CD4-positive, alpha-beta T cell treated with Interferon alpha-2 for 1 hour (primary cell): ENCODE measurements around the gene NLK.
"Not testable (repeated sequence)": the region's sequence is repeated elsewhere in the genome, so short reads cannot be mapped to it uniquely, and the experiment has no call there.

Source experiments
- DNase-seq, 2 donors: peaks; one replicate each; pipeline ENCODE4 v3.0.0-alpha.2; 2020 to 2022

The NLK gene

GRCh38 chr17:28076144-28076543, 33.7 kb downstream of the NLK start:
- DNase-seq = peak in 1 of 2 donors; percentile 7

GRCh38 chr17:28077140-28077539, 34.7 kb downstream of the NLK start:
- not testable (repeated sequence) for DNase-seq

- DNase-seq = no peak
Measured at GRCh38 chr17:28078341-28079229, 36.1 kb downstream of the NLK start.

- no peak for DNase-seq
Measured at GRCh38 chr17:28081467-28081866, 39.0 kb downstream of the NLK start.

GRCh38 chr17:28085766-28086165, 43.3 kb downstream of the NLK start:
- DNase-seq = no peak

GRCh38 chr17:28086519-28086918, 44.0 kb downstream of the NLK start:
- no peak for DNase-seq

GRCh38 chr17:28087743-28088142, 45.3 kb downstream of the NLK start:
- DNase-seq = no peak

DNA sequence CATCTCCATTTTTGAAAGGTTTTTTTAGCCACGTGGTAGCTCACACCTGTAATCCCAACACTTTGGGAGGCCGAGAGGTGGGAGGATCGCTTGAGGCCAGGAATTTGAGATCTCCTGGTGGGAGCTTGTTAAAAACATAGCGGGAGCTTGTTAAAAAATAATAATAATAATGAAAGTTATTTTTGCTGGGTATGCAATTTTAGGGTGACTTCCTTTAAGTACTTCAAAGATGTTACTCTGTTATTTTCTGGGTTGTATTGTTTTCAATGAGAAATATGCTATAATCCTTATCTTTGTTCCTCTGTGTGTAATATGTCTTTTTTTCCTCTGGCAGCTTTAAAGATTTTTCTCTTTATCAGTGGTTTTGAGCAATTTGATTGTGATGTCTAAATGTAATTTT, 48.1 kb downstream of the NLK start:
- DNase-seq = no peak

- DNase-seq = no peak
Measured at GRCh38 chr17:28092088-28092487, 49.6 kb downstream of the NLK start.

DNA sequence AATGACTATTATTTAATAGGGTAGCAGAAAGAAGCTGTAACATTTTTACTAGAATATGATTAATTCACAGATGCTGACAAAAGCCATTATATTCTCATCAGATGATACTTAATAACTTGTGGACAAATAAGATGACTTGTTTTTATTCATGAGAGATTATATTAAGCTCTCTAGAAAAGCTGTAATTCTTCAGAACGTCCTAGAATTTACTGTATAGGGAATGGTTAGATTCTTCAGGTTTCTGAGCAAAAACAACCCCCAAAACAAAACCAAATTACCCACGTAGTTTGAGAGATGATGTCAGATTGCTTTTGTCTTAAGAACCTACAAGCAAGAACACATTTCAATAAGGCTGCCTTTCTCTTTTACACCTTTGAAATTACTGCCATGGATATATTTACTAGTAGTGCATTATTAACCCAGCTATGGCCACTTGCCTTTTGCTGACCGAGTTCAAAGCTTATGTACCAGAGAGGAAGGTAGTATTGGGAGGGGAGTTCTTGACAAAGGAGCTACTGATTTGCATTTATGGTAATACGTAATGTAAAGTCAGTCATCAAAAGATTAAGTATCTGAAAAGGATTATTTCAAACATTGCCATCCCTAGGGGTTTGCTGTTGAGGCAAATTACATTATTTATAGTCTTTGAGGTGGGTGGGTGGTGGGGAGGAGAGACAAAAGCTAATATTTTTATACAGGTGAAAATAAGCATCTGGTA, 51.7 kb downstream of the NLK start:
- DNase-seq = no peak

DNA sequence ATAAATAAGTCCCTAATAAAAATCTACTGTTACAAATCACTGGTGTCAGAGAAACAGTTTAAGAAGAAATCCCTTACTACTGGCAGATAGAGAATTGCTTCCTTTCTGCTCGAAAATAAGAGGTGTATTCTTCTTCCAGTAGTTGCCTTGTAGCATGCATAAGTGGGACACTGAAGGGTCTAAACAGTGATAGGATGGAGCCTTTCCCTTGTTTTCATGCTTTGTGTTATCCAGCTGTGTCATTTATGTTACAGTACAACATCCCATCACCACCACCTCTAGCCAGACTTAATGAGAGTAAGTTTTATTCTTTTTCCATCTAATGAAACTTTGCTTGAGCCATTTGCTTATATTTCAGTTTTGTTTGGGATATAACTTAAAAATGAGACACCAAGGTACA, 54.3 kb downstream of the NLK start:
- no peak for DNase-seq

DNA sequence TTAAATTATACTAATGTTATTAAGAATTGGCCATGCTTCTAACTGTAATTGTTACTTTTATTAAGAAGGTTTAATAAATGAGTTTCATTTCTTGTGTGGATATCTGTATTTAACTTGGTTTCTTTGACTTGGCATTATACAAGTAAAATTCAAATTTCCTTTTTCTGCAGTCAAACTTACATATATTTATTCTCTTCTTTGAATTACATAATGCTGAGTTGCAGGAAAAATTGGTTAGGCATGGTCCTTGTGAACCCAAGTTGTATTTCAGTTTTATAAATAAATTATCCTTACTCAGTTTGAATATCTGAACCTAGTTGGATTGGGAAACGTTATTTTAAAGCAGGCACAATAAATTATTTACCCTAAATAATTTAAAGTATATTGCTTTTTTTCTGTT, 54.8 kb downstream of the NLK start:
- DNase-seq = no peak

DNA sequence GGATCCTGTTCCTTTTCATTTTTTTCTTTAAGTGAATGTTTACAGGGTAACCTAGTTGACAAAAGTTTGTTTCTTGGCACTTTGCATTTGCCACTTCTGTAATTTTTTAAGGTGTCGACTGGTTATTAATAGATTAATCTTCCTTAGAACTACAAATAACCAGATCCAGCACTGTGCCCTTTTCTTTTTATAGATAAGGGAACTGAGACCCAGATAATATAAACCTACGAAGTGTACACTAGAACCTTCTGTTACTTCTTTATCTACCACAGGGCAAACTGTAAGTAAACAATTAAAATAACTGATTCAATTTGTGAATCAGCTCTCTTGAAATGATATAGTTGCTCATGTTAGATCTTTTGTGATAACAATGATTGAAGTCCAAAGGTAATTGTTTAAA, 55.4 kb downstream of the NLK start:
- DNase-seq = no peak

DNA sequence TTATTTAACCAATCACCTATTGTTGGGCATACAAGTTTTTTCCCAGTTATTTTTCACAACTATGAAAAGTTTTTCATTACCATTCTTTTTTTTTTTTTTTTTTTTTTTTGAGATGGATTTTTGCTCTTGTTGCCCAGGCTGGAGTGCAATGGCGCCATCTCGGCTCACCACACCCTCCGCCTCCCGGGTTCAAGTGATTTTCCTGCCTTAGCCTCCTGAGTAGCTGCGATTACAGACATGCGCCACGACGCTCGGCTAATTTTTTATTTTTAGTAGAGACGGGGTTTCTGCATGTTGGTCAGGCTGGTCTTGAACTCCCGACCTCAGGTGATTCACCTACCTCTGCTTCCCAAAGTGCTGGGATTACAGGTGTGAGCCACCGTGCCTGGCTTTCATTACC, 56.1 kb downstream of the NLK start:
- DNase-seq = not testable (repeated sequence)

GRCh38 chr17:28100251-28100650, 57.8 kb downstream of the NLK start:
- DNase-seq = no peak

DNA sequence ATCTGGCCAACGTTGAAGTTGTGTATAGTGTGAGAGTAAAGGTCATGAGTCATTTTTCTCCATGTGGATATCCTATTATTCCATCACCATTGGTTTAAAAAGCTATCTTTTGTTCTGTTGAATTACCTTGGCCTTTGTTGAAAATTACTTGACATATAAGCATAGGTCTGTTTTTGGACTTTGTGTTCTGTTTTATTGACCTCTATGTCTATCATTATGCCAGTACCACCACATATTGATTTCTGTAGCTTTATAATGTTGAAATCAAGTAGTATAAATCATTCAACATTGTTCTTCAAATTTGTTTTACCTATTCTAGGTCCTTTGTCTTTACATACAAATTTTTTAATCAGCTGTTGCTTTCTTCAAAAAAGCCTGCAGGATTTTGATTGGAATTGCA, 58.5 kb downstream of the NLK start:
- DNase-seq = no peak

GRCh38 chr17:28101919-28102318, 59.4 kb downstream of the NLK start:
- no peak for DNase-seq

- no peak for DNase-seq
Measured at GRCh38 chr17:28105501-28105900, 63.0 kb downstream of the NLK start.

DNA sequence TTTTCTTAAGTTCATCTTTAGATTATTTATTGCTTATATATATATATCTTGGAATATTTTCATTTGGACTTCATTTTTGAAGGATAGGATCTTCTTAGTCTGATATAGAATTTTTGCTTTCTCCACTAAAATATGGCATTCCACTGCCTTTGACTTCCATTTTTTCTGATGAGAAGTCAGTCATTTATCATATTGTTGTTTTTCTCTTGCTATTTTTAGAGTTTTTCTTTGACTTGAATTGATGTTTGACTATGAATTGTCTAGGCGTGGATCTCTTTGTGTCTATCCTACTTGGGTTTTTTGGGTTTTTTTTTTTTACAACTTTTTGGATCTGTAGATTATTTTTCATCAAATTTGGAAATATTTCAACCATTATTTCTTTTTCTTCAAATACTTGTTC, 67.7 kb downstream of the NLK start:
- DNase-seq = no peak

DNA sequence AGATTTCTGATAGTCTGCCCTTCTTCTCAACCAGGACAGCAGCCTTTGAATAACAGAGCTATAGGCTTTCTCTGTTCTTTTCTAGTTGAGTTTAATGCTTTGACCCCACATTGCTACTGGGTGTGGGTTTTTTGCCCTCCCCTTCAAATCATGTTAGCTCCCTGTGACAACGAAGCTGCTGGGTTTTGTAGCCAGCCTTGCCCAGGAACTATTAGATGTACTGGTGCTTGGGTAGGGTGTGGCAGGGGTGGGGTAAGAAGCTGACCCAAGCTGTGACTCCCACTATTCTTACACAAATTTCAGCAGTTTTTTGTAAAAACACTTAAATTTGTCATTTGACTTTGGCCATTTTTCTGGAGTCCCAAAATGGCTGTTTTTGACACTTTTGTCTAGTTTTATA, 69.7 kb downstream of the NLK start:
- DNase-seq = no peak

- no peak for DNase-seq
Measured at GRCh38 chr17:28112606-28113005, 70.1 kb downstream of the NLK start.

- no peak for DNase-seq
Measured at GRCh38 chr17:28113269-28113668, 70.8 kb downstream of the NLK start.

DNA sequence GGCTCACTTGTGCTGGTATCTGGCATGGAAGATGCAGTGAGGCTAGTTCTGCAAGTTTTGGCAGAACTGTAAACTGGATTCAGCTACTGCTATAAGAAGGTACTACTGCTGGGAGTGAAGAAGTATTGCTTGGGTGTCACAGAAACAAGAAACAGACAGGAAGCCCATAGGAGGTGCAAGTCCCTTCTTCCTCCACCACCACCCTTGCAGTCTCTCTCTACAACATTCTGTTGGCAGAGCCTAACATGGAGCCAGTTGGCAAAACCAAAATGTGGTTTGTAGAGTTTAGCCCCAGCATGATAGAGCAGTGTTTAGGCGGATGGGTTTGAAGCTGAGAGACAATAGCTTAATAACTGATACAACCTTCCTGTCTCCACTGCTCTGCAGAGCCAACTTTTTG, 72.6 kb downstream of the NLK start:
- no peak for DNase-seq

DNA sequence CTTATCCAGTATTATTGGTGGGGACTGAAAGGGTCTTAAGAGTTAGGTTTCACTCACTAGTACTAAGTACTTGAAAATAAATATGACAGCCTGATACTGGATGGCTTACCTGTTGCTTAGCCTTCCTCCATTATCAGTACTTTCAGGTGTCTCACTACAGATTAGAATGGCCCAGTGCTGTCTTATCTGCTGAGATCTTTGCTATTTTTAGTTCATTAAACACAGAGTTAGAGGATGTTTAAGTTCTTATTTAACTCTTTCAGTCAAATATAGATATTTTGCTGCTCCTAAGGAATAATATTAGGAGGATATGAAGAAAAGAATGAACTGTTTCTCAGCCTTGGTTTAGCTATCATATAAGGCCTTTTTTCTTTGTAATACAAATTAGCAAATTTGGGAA, 74.8 kb downstream of the NLK start:
- no peak for DNase-seq
